ENCODE measurements around the gene SUPT3H.

DNA sequence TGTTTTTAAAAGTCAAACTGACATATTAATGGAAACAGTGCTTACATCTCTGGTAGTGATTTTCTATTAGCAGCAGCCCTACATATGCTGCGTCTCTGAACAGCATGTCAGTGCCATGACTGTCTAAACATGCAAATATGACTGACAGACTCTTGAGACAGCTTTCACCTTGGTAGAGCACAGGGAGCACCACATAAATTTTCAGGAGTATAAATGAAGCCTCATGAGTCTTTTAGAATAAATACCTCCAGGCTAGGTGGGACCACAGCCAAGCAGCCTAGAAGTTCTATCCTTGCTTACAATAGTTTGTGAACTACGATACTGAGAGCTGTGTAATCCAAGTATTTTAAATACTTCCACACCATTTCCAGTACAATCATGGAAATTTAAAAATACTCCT is 460.3 kb downstream of the SUPT3H start:
- TF ChIP-seq, protein P1, sequence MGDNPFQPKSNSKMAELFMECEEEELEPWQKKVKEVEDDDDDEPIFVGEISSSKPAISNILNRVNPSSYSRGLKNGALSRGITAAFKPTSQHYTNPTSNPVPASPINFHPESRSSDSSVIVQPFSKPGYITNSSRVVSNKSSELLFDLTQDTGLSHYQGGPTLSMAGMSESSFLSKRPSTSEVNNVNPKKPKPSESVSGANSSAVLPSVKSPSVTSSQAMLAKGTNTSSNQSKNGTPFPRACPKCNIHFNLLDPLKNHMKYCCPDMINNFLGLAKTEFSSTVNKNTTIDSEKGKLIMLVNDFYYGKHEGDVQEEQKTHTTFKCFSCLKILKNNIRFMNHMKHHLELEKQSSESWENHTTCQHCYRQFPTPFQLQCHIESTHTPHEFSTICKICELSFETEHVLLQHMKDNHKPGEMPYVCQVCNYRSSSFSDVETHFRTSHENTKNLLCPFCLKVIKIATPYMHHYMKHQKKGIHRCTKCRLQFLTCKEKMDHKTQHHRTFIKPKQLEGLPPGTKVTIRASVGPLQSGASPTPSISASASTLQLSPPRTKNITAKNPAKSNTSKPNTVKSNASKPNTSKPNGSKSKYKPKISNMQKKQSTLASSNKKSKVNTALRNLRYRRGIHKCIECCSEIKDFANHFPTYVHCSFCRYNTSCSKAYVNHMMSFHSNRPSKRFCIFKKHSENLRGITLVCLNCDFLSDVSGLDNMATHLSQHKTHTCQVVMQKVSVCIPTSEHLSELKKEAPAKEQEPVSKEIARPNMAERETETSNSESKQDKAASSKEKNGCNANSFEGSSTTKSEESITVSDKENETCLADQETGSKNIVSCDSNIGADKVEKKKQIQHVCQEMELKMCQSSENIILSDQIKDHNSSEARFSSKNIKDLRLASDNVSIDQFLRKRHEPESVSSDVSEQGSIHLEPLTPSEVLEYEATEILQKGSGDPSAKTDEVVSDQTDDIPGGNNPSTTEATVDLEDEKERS (CRISPR knock-in tag; IDR thresholded peaks at IDR 0.05): no peak
- no peak for TF ChIP-seq FOXP1 (IDR thresholded peaks at IDR 0.05)
- no peak for TF ChIP-seq FOXP1 (CRISPR knock-in tag; IDR thresholded peaks at IDR 0.05)
- no peak for TF ChIP-seq MAF1 (CRISPR knock-in tag; IDR thresholded peaks at IDR 0.05; ENCODE audit: borderline replicate concordance)
- no peak for TF ChIP-seq HNF4G (IDR thresholded peaks at IDR 0.05; ENCODE audit: borderline replicate concordance, low read depth, low read length)
- TF ChIP-seq HNF4G (CRISPR knock-in tag; IDR thresholded peaks at IDR 0.05; ENCODE audit: borderline replicate concordance, low read depth): no peak
- TF ChIP-seq THYN1 (CRISPR knock-in tag; IDR thresholded peaks at IDR 0.05; ENCODE audit: borderline replicate concordance, low read depth): no peak
- no peak for TF ChIP-seq CBFB (CRISPR knock-in tag; IDR thresholded peaks at IDR 0.05)
- TF ChIP-seq PREB (CRISPR knock-in tag; IDR thresholded peaks at IDR 0.05): no peak
- no peak for TF ChIP-seq POLR2A (IDR thresholded peaks at IDR 0.05; ENCODE audit: insufficient read depth in 1 of 2, low read depth in 2 of 2, low read length in 2 of 2)
- no peak for TF ChIP-seq ZSCAN29 (CRISPR knock-in tag; conservative IDR thresholded peaks at IDR 0.05)
- no peak for TF ChIP-seq EP300 (IDR thresholded peaks at IDR 0.05; ENCODE audit: low read depth in 2 of 2, low read length in 2 of 2)
- TF ChIP-seq EP300 (CRISPR knock-in tag; IDR thresholded peaks at IDR 0.05; ENCODE audit: borderline replicate concordance): no peak
- TF ChIP-seq ZNF644 (CRISPR knock-in tag; IDR thresholded peaks at IDR 0.05; ENCODE audit: low read depth): no peak
- no peak for TF ChIP-seq KDM1A (CRISPR knock-in tag; IDR thresholded peaks at IDR 0.05)
- no peak for TF ChIP-seq FOSL1 (CRISPR knock-in tag; IDR thresholded peaks at IDR 0.05; ENCODE audit: borderline replicate concordance)
- no peak for TF ChIP-seq ZNF350 (CRISPR knock-in tag; IDR thresholded peaks at IDR 0.05; ENCODE audit: borderline replicate concordance, low read depth)

All from HepG2 (cell line).